H1 (cell line): ENCODE results near the gene ARID1B. TPM values are rescaled to one million over a fixed set of nuclear protein-coding genes. Genes with fewer than 3 reads are reported as not detected.
A peak's percentile ranks its signal among the peaks of the same experiment; 100 is the strongest.

Experiments
- CTCF ChIA-PET: fragments of 300-600 bp; sonication (Branson Sonifier 250); formaldehyde crosslinking; loops from one replicate; lab custom pipeline; 2021; ENCODE audit not compliant: partially characterized antibody; lab: Charles Lee
- POLR2A ChIA-PET: fragments of 300-600 bp; sonication (Branson Sonifier 250); formaldehyde crosslinking; loops from one replicate; lab custom pipeline; 2021; ENCODE audit warnings: inconsistent platforms; ENCODE audit not compliant: partially characterized antibody; lab: Charles Lee
- DNase-seq, 2 experiments: peaks; one replicate each; pipeline versions ENCODE4 v3.0.0 to v3.0.0-alpha.2; 2010 to 2022; ENCODE audit warnings: low spot score in 2 of 2, low read depth in 1 of 2, mixed read lengths in 1 of 2
- FAIRE-seq: peaks from 2 replicates; lab custom pipeline; 2011; peaks lifted over from hg19 to GRCh38; lab: Jason Lieb, UNC
- H2AFZ ChIP-seq: 2 replicates; pipeline ENCODE4 v1.8.1; 2012; ENCODE audit warnings: low read length, inconsistent platforms
- H2AK5ac ChIP-seq: 2 replicates; pipeline ENCODE4 v1.6.1; 2013; ENCODE audit warnings: low read depth, low read length
- H2BK120ac ChIP-seq: replicated peaks from 2 replicates; pipeline ENCODE3; 2013; ENCODE audit warnings: low read depth, low read length, inconsistent platforms
- H2BK12ac ChIP-seq: 2 replicates; pipeline ENCODE4 v1.6.1; 2013; ENCODE audit warnings: low read depth, low read length
- H2BK15ac ChIP-seq: 2 replicates; pipeline ENCODE4 v1.6.1; 2013; ENCODE audit warnings: low read length
- H2BK20ac ChIP-seq: 2 replicates; pipeline ENCODE4 v1.6.1; 2013; ENCODE audit warnings: low read length
- H2BK5ac ChIP-seq: 2 replicates; pipeline ENCODE4 v1.6.1; 2013; ENCODE audit warnings: low read depth, low read length
- H3K14ac ChIP-seq: 2 replicates; pipeline ENCODE4 v1.6.1; 2013; ENCODE audit warnings: inconsistent platforms; ENCODE audit not compliant: insufficient read length
- H3K18ac ChIP-seq: 2 replicates; pipeline ENCODE4 v1.6.1; 2013; ENCODE audit warnings: low read length; ENCODE audit errors: extremely low read depth
- H3K23ac ChIP-seq: 2 replicates; pipeline ENCODE4 v1.6.1; 2013; ENCODE audit warnings: inconsistent platforms; ENCODE audit not compliant: insufficient read length
- H3K23me2 ChIP-seq: 2 replicates; pipeline ENCODE4 v1.6.1; 2013; ENCODE audit warnings: low read depth, low read length
- H3K27ac ChIP-seq: 2 replicates; pipeline ENCODE4 v1.6.1; 2011; ENCODE audit warnings: low read depth, low read length, inconsistent platforms
- H3K27me3 ChIP-seq, 4 experiments: replicated peaks in 1 of 4; 1 replicate in 1 of 4; 2 replicates in 3 of 4; pipeline versions ENCODE4 v1.6.1 to v1.8.1; 2011 to 2013; ENCODE audit warnings: low read length in 3 of 4, mild to moderate bottlenecking in 3 of 4, inconsistent platforms in 2 of 4, mixed read lengths in 2 of 4, moderate library complexity in 1 of 4; ENCODE audit not compliant: control insufficient read depth in 3 of 4, insufficient read depth in 3 of 4; ENCODE audit errors: extremely low read depth in 1 of 4
- H3K36me3 ChIP-seq, 4 experiments: 2 replicates each; pipeline versions ENCODE4 v1.6.1 to v1.8.1; 2011 to 2013; ENCODE audit warnings: mild to moderate bottlenecking in 4 of 4, low read length in 3 of 4, moderate library complexity in 2 of 4, control low read depth in 1 of 4, inconsistent platforms in 1 of 4; ENCODE audit not compliant: insufficient read depth in 4 of 4, control insufficient read depth in 2 of 4
- H3K4ac ChIP-seq: replicated peaks from 2 replicates; pipeline ENCODE3; 2013; ENCODE audit warnings: low read length, low read depth, mixed read lengths, inconsistent platforms; ENCODE audit not compliant: insufficient read length
- H3K4me1 ChIP-seq, 4 experiments: replicated peaks in 1 of 4; 1 replicate in 1 of 4; 2 replicates in 3 of 4; pipeline versions ENCODE4 v1.6.1 to v1.8.1; 2011 to 2013; ENCODE audit warnings: low read length in 3 of 4, inconsistent platforms in 2 of 4, mixed read lengths in 1 of 4; ENCODE audit not compliant: insufficient read depth in 4 of 4, control insufficient read depth in 3 of 4
- H3K4me2 ChIP-seq, 2 experiments: 2 replicates each; pipeline versions ENCODE4 v1.6.1 to v1.8.1; 2011 to 2013; ENCODE audit warnings: low read depth in 2 of 2, low read length in 2 of 2, control low read depth in 1 of 2, inconsistent platforms in 1 of 2, mild to moderate bottlenecking in 1 of 2; ENCODE audit not compliant: insufficient read depth in 1 of 2
- H3K4me3 ChIP-seq, 4 experiments: fragments of 200-600, 300-600 bp in 1 of 4; sonication (generic), shearing (Covaris generic), sonication (Bioruptor Twin) in 1 of 4; 2 replicates each; pipeline versions ENCODE4 v1.5.1 to v1.8.1; 2011 to 2016; ENCODE audit warnings: low read length in 4 of 4, low read depth in 3 of 4, control low read depth in 2 of 4, inconsistent platforms in 2 of 4, mild to moderate bottlenecking in 2 of 4, mixed read lengths in 1 of 4, moderate library complexity in 1 of 4; ENCODE audit not compliant: insufficient read depth in 2 of 4; ENCODE audit errors: extremely low read depth in 1 of 4
- H3K56ac ChIP-seq: replicated peaks from 2 replicates; pipeline ENCODE3; 2013; ENCODE audit warnings: low read depth, mild to moderate bottlenecking, mixed read lengths, low read length, inconsistent platforms; ENCODE audit not compliant: insufficient read length
- H3K79me1 ChIP-seq: 2 replicates; pipeline ENCODE4 v1.6.1; 2013; ENCODE audit warnings: low read depth, low read length, control low read depth
- H3K79me2 ChIP-seq, 2 experiments: 2 replicates each; pipeline versions ENCODE4 v1.6.1 to v1.8.1; 2012 to 2013; ENCODE audit warnings: low read length in 2 of 2, mild to moderate bottlenecking in 2 of 2, inconsistent platforms in 1 of 2; ENCODE audit not compliant: insufficient read depth in 2 of 2, control insufficient read depth in 1 of 2
- H3K9ac ChIP-seq, 4 experiments: replicated peaks in 1 of 4; 1 replicate in 1 of 4; 2 replicates in 3 of 4; pipeline versions ENCODE4 v1.6.1 to v1.8.1; 2011 to 2013; ENCODE audit warnings: low read depth in 3 of 4, low read length in 3 of 4, control low read depth in 2 of 4, mild to moderate bottlenecking in 2 of 4, moderate library complexity in 2 of 4, inconsistent platforms in 1 of 4; ENCODE audit errors: extremely low read depth in 1 of 4
- H3K9me3 ChIP-seq, 2 experiments: 2 replicates each; pipeline versions ENCODE4 v1.6.1 to v1.8.1; 2012 to 2013; ENCODE audit warnings: mild to moderate bottlenecking in 2 of 2, moderate library complexity in 2 of 2, control low read depth in 1 of 2, inconsistent platforms in 1 of 2, low read depth in 1 of 2, low read length in 1 of 2, mixed read lengths in 1 of 2; ENCODE audit not compliant: insufficient read depth in 2 of 2
- H4K20me1 ChIP-seq, 2 experiments: replicated peaks in 1 of 2; 2 replicates each; pipeline versions ENCODE3 to v1.8.1; 2011 to 2013; ENCODE audit warnings: inconsistent platforms in 2 of 2, low read length in 2 of 2, mild to moderate bottlenecking in 1 of 2; ENCODE audit not compliant: insufficient read depth in 2 of 2, control insufficient read depth in 1 of 2
- H4K5ac ChIP-seq: 2 replicates; pipeline ENCODE4 v1.6.1; 2013; ENCODE audit warnings: low read length, low read depth, mixed read lengths, inconsistent platforms; ENCODE audit not compliant: insufficient read length
- H4K8ac ChIP-seq: 2 replicates; pipeline ENCODE4 v1.8.0; 2013; ENCODE audit warnings: mild to moderate bottlenecking, moderate library complexity, low read length, inconsistent platforms; ENCODE audit not compliant: insufficient read depth; ENCODE audit errors: extremely low read depth
- H4K91ac ChIP-seq: replicated peaks from 2 replicates; pipeline ENCODE3; 2013; ENCODE audit warnings: low read length, mixed read lengths, inconsistent platforms; ENCODE audit not compliant: insufficient read length
- BACH1 ChIP-seq: IDR thresholded peaks from 2 replicates; pipeline ENCODE4 v1.6.1; 2012; ENCODE audit warnings: low read length, improper control_type of control experiment
- EZH2 ChIP-seq: fragments of 200-600 bp; sonication (generic); IDR thresholded peaks from 2 replicates; pipeline ENCODE4 v1.7.1; 2012; ENCODE audit warnings: low read depth, mild to moderate bottlenecking, moderate library complexity, low read length, inconsistent platforms; ENCODE audit not compliant: severe bottlenecking
- HDAC6 ChIP-seq: IDR thresholded peaks from one replicate; pipeline ENCODE4 v1.7.1; 2012; ENCODE audit warnings: low read depth, mild to moderate bottlenecking, inconsistent platforms, low read length, moderate library complexity
- SIX5 ChIP-seq: IDR thresholded peaks from 2 replicates; pipeline ENCODE4 v1.6.1; 2011; ENCODE audit warnings: mild to moderate bottlenecking, low read depth, low read length
- TBP ChIP-seq: IDR thresholded peaks from 2 replicates; pipeline ENCODE4 v1.6.1; 2011; ENCODE audit warnings: low read depth, low read length, improper control_type of control experiment
- USF2 ChIP-seq: IDR thresholded peaks from 2 replicates; pipeline ENCODE4 v1.6.1; 2011; ENCODE audit warnings: low read length, improper control_type of control experiment
- WGBS, 2 experiments: shearing (Covaris generic) in 1 of 2; methylation state at CpG; one replicate each; pipeline versions ENCODE4 v1.1.6 to v1.1.7; 2013 to 2015; ENCODE audit warnings: low lambda C conversion rate in 2 of 2, mixed read lengths in 2 of 2, inconsistent platforms in 1 of 2, low coverage in 1 of 2, missing lambda C conversion rate in 1 of 2; ENCODE audit not compliant: insufficient replicate concordance in 2 of 2, insufficient coverage in 1 of 2, insufficient read length in 1 of 2; ENCODE audit errors: extremely low coverage in 1 of 2, missing lambda C conversion rate in 1 of 2; 5-methylcytosine and 5-hydroxymethylcytosine counted together
- polyA plus RNA-seq, 7 experiments: library from polyadenylated mRNA; depleted of rRNA in 3 of 7; stranded (reverse) in 5 of 7; unstranded in 2 of 7; fragments of >200 nt in 5 of 7; fragments of 200-250 nt in 2 of 7; gene quantifications; 1 replicate in 5 of 7; 2 replicates in 1 of 7; 4 replicates in 1 of 7; pipeline versions ENCODE4 v1.2.1 to v1.2.3, GENCODE V29; 2011 to 2013; ENCODE audit warnings: missing spikeins in 2 of 7, mixed read lengths in 2 of 7
- total RNA-seq: library from RNA; stranded (reverse); fragmentation: NEBNext Ultra II Directional; extraction: Animal tissue kit (Norgen Biotek cat#: 25700); gene quantifications from 2 replicates; pipeline ENCODE4 v1.2.1, GENCODE V29; 2021
- TF ChIP-seq, protein P1 (sequence below): IDR thresholded peaks from 2 replicates; pipeline ENCODE4 v1.6.1; 2012; ENCODE audit warnings: inconsistent platforms

Gene ARID1B
- total and polyA plus RNA-seq, 2 of the 8 experiments (the other 6 are each of a cell fraction or from before 2014, with no cell fraction given): 24.3 to 70.3 TPM

- no peak overlapping the region; the same call in 1 of the 2 replicates for H4K8ac ChIP-seq
- no peak overlapping the region for H2BK120ac ChIP-seq
- TF ChIP-seq, protein P1, sequence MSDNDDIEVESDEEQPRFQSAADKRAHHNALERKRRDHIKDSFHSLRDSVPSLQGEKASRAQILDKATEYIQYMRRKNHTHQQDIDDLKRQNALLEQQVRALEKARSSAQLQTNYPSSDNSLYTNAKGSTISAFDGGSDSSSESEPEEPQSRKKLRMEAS: no peak
- no peak for TF ChIP-seq BACH1
- TF ChIP-seq SIX5: no peak
- TF ChIP-seq USF2: peak; percentile 53
- TF ChIP-seq EZH2: no peak
- TF ChIP-seq TBP: no peak
- TF ChIP-seq HDAC6: no peak
- TF ChIP-seq, all 59 proteins: peak for 1
- no peak overlapping the region for H3K4ac ChIP-seq
- no peak overlapping the region for H2BK5ac ChIP-seq
- H4K91ac ChIP-seq: no peak overlapping the region
- no peak overlapping the region for H2AFZ ChIP-seq
- DNase-seq (no peak), FAIRE-seq (no peak)
- H3K4me3 ChIP-seq: no peak overlapping the region
- no peak overlapping the region for H2BK12ac ChIP-seq
- no peak overlapping the region for H2BK20ac ChIP-seq
- H4K20me1 ChIP-seq: peaks cover 11 to 30% of the 10 kb centered on the region in 2 experiments
- H3K36me3 ChIP-seq: no peaks in the 10 kb centered on the region
- no peak overlapping the region for H3K18ac ChIP-seq
- H3K27me3 ChIP-seq: no peaks in the 10 kb centered on the region
- no peak overlapping the region for H2AK5ac ChIP-seq
- H3K56ac ChIP-seq: no peak overlapping the region
- ChIA-PET CTCF (interaction anchor here (0.6 to 1.8 kb wide), 2 partner anchors 15 to 93 kb away, joined by 3 to 4 read pairs; no protein-coding TSS in a partner anchor), POLR2A (interaction anchor here (1.4 kb wide), 1 partner anchor 16 kb away, joined by 3 read pairs; no protein-coding TSS in a partner anchor)
- no peaks in the 10 kb centered on the region for H3K23me2 ChIP-seq
- no peak overlapping the region for H2BK15ac ChIP-seq
- H3K27ac ChIP-seq: no peak overlapping the region
- no peak overlapping the region for H4K5ac ChIP-seq
- no peak overlapping the region for H3K14ac ChIP-seq
- no peak overlapping the region for H3K9ac ChIP-seq
- H3K9me3 ChIP-seq: no peaks in the 10 kb centered on the region
- 78% methylated on average over 5 of the region's 11 CpGs; no CpG with 5 or more reads in 1 of the 2 experiments for WGBS, 2 experiments
- peaks cover 0 to 8% (median 2%) of the 10 kb centered on the region in 4 experiments; a peak in 2 of 7 replicates for H3K4me1 ChIP-seq
- no peak overlapping the region for H3K23ac ChIP-seq
- no peak overlapping the region for H3K4me2 ChIP-seq
- peaks cover 9% of the 10 kb centered on the region; the same call in 1 of the 2 replicates for H3K79me1 ChIP-seq
- H3K79me2 ChIP-seq: peaks cover 30 to 100% of the 10 kb centered on the region in 2 experiments
Observed at GRCh38 chr6:156807028-156807427, 29.9 kb downstream of the ARID1B start.
